OCI-LY3 (cell line): Measurements from ENCODE around the gene TMCC1.

Experiments
- EZH2phosphoT487 ChIP-seq: fragments of 200-600 bp; shearing (Covaris generic); IDR thresholded peaks from 2 replicates; pipeline ENCODE4 v1.6.1; 2018; ENCODE audit warnings: antibody characterized with exemption, mixed run types, low read depth
- TF ChIP-seq, protein P1 (sequence below): fragments of 200-600, 300-600 bp; sonication (generic); IDR thresholded peaks from 2 replicates; pipeline ENCODE4 v1.5.1; 2014; ENCODE audit warnings: antibody characterized with exemption, low read length, low read depth

DNA sequence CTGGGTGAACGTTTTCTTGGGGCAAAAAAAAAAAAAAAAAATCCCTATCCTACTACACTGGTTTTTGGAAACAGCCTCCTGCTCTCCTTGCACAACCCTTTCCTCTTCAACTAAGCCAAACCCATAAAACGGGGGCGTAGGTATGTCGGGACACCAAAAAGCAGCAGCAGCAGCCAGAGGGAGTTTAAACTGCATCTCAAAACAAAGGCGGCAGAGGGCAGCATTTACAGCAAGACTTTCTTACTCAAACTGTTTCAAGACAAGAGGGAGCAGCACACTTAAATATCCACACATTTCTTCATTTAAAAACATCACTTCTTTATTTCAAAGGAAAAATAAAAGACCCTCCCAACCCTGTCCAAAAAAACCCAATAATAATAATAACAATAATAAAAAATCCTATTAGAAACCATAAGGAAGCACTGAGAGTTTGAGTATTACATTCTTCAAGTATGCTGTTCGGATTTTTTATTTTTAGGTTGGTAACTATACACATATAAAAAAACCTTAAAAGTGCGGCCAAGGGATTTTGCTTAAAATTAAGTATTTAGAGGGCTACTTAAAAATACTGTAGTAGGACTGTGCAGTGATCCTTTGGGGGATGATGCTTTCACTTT is 243.1 kb downstream of the TMCC1 start:
- no peak for TF ChIP-seq EZH2phosphoT487
- TF ChIP-seq, protein P1, sequence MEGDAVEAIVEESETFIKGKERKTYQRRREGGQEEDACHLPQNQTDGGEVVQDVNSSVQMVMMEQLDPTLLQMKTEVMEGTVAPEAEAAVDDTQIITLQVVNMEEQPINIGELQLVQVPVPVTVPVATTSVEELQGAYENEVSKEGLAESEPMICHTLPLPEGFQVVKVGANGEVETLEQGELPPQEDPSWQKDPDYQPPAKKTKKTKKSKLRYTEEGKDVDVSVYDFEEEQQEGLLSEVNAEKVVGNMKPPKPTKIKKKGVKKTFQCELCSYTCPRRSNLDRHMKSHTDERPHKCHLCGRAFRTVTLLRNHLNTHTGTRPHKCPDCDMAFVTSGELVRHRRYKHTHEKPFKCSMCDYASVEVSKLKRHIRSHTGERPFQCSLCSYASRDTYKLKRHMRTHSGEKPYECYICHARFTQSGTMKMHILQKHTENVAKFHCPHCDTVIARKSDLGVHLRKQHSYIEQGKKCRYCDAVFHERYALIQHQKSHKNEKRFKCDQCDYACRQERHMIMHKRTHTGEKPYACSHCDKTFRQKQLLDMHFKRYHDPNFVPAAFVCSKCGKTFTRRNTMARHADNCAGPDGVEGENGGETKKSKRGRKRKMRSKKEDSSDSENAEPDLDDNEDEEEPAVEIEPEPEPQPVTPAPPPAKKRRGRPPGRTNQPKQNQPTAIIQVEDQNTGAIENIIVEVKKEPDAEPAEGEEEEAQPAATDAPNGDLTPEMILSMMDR: peak; percentile 82
